Measurements from ENCODE around the gene SLC25A47.

DNA sequence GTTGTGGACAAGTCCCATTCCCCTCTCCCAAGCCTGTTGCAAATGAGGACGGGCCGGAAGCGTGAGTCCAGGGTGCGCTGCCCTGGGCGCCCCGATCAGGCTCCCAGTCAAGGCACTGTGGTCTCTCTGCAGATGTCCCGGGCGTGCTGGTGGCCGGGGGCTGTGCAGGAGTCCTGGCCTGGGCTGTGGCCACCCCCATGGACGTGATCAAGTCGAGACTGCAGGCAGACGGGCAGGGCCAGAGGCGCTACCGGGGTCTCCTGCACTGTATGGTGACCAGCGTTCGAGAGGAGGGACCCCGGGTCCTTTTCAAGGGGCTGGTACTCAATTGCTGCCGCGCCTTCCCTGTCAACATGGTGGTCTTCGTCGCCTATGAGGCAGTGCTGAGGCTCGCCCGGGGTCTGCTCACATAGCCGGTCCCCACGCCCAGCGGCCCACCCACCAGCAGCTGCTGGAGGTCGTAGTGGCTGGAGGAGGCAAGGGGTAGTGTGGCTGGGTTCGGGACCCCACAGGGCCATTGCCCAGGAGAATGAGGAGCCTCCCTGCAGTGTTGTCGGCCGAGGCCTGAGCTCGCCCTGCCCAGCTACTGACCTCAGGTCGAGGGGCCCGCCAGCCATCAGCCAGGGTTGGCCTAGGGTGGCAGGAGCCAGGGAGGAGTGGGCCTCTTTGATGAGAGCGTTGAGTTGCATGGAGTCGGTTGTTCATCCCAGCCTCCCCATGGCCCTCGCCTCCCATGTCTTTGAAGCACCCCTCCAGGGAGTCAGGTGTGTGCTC is 6.3 kb downstream of the SLC25A47 start:
- TF ChIP-seq, protein P1, sequence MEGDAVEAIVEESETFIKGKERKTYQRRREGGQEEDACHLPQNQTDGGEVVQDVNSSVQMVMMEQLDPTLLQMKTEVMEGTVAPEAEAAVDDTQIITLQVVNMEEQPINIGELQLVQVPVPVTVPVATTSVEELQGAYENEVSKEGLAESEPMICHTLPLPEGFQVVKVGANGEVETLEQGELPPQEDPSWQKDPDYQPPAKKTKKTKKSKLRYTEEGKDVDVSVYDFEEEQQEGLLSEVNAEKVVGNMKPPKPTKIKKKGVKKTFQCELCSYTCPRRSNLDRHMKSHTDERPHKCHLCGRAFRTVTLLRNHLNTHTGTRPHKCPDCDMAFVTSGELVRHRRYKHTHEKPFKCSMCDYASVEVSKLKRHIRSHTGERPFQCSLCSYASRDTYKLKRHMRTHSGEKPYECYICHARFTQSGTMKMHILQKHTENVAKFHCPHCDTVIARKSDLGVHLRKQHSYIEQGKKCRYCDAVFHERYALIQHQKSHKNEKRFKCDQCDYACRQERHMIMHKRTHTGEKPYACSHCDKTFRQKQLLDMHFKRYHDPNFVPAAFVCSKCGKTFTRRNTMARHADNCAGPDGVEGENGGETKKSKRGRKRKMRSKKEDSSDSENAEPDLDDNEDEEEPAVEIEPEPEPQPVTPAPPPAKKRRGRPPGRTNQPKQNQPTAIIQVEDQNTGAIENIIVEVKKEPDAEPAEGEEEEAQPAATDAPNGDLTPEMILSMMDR (IDR thresholded peaks at IDR 0.05; ENCODE audit: poor library complexity): no peak
- TF ChIP-seq EZH2phosphoT487 (IDR thresholded peaks at IDR 0.05; ENCODE audit: low read depth, severe bottlenecking, unreplicated experiment): no peak

Measured in hepatocyte (in vitro differentiated cells).